ENCODE measurements around the gene RAD23A. TPM values are rescaled to one million over a fixed set of nuclear protein-coding genes. Genes with fewer than 3 reads are reported as not detected.
A peak's percentile ranks its signal among the peaks of the same experiment; 100 is the strongest.

The RAD23A gene
- total and polyA plus RNA-seq, 2 of the 4 experiments (the other 2 are of a cell fraction) = 54.3 to 67.8 TPM

- no peak overlapping the region for H2BK15ac ChIP-seq (ENCODE audit: low read depth, low read length)
- H3K4me1 ChIP-seq (ENCODE audit: control insufficient read depth, insufficient read depth, low read length) = peaks cover 4% of the 10 kb centered on the region
- BruUV-seq (replicated peaks) = no TSS peak
- no peaks in the 10 kb centered on the region for H3K9me3 ChIP-seq (ENCODE audit: control insufficient read depth, insufficient read depth, low read length)
- WGBS, 2 experiments (ENCODE audit: extremely low coverage in 2 of 2, insufficient read length in 1 of 2) = no CpG with 5 or more reads among the region's 14 CpGs
- no peak overlapping the region for H3K18ac ChIP-seq (ENCODE audit: low read depth, low read length)
- peak overlapping the region; percentile 54 for H4K91ac ChIP-seq (ENCODE audit: insufficient read depth, low read depth, low read length)
- peaks cover 13% of the 10 kb centered on the region; the same call in 1 of the 2 replicates for H3K9me1 ChIP-seq (ENCODE audit: insufficient read depth, low read length)
- no peak for DNase-seq
- H2AFZ ChIP-seq (replicated peaks; ENCODE audit: low read length, poor library complexity) = no peak overlapping the region
- H2AK5ac ChIP-seq (ENCODE audit: low read depth, low read length) = peak overlapping the region; percentile 87
- H2AK9ac ChIP-seq (replicated peaks; ENCODE audit: low read depth, low read length, poor library complexity) = peak overlapping the region; percentile 97
- ATAC-seq (ENCODE audit: low read depth) = no peak
- dilution Hi-C loops (cut with HindIII; ENCODE audit: low sequenced_read_pairs, unreplicated experiment) (no loop called here), in situ Hi-C loops (cut with MboI; ENCODE audit: low sequenced_read_pairs) (no loop called here), intact Hi-C loops (cut with micrococcal nuclease) (no loop called here)
- H3K14ac ChIP-seq (replicated peaks; ENCODE audit: low read depth, low read length) = peak overlapping the region; percentile 99
- H2BK20ac ChIP-seq (ENCODE audit: low read depth, low read length) = no peak overlapping the region
- H3K4me2 ChIP-seq (ENCODE audit: low read depth, low read length) = peak overlapping the region; percentile 98
- H3K56ac ChIP-seq (ENCODE audit: extremely low read depth, insufficient read depth, low read length) = peak overlapping the region; percentile 97; the same call in 1 of the 2 replicates
- no peak overlapping the region for H2BK120ac ChIP-seq (ENCODE audit: low read depth, low read length)
- ChIA-PET CTCF (interaction anchor here (0.7 kb wide), 1 partner anchor 19 kb away, joined by 4 read pairs; no protein-coding TSS in a partner anchor), POLR2A (ENCODE audit: unreplicated experiment) (interaction anchor here (0.7 to 0.9 kb wide), 3 partner anchors 9 to 179 kb away, joined by 4 to 9 read pairs (median 6); partner anchors contain the start of gene FARSA)
- H3K9ac ChIP-seq (ENCODE audit: low read depth, low read length) = peak overlapping the region; percentile 89
- H3K4ac ChIP-seq (ENCODE audit: low read depth, low read length) = peak overlapping the region; percentile 96
- H3K36me3 ChIP-seq (ENCODE audit: control insufficient read depth, insufficient read depth, low read length) = peaks cover 60% of the 10 kb centered on the region
- H4K8ac ChIP-seq (ENCODE audit: low read depth in 2 of 2, low read length in 2 of 2) = peak overlapping the region; percentile 83 to 91; a peak in 2 of 4 replicates
- no peak overlapping the region for H2BK5ac ChIP-seq (ENCODE audit: low read depth, low read length, poor library complexity, severe bottlenecking)
- H3K27me3 ChIP-seq (ENCODE audit: control insufficient read depth, insufficient read depth, low read length) = no peaks in the 10 kb centered on the region
- peak overlapping the region; percentile 60 for H3K4me3 ChIP-seq (ENCODE audit: insufficient read depth, low read depth, low read length)
- H3K79me1 ChIP-seq (ENCODE audit: low read depth in 1 of 2, low read length in 2 of 2) = peaks cover 27 to 68% of the 10 kb centered on the region in 2 experiments
- H3K23ac ChIP-seq (ENCODE audit: low read depth, low read length) = peak overlapping the region; percentile 94
- peak overlapping the region; percentile 2; the same call in 1 of the 2 replicates for H3K27ac ChIP-seq (ENCODE audit: insufficient read depth, low read length)
- peaks cover 43% of the 10 kb centered on the region for H4K20me1 ChIP-seq (ENCODE audit: insufficient read depth, low read length)
- no peak overlapping the region; the same call in 1 of the 2 replicates for H4K5ac ChIP-seq (ENCODE audit: low read depth, low read length)
- TF ChIP-seq MAFK (IDR thresholded peaks at IDR 0.05; ENCODE audit: low read depth, low read length) = no peak
- TF ChIP-seq ELK1 (IDR thresholded peaks at IDR 0.05; ENCODE audit: borderline replicate concordance, low read depth, low read length) = no peak
- no peak for TF ChIP-seq CTCF (conservative IDR thresholded peaks at IDR 0.05; ENCODE audit: low read depth, low read length)
- TF ChIP-seq RCOR1 (IDR thresholded peaks at IDR 0.05; ENCODE audit: insufficient replicate concordance, low read length) = no peak
- no peak for TF ChIP-seq USF2 (IDR thresholded peaks at IDR 0.05; ENCODE audit: low read depth, low read length)
- TF ChIP-seq MXI1 (IDR thresholded peaks at IDR 0.05; ENCODE audit: borderline replicate concordance, low read depth, low read length) = no peak
- TF ChIP-seq POLR2A (IDR thresholded peaks at IDR 0.05; ENCODE audit: low read depth, low read length) = no peak; the same call in 1 of the 2 replicates
- no peak for TF ChIP-seq MAZ (IDR thresholded peaks at IDR 0.05; ENCODE audit: borderline replicate concordance, low read depth, low read length)
- TF ChIP-seq BHLHE40 (IDR thresholded peaks at IDR 0.05; ENCODE audit: low read depth, low read length) = no peak
- TF ChIP-seq FOS (IDR thresholded peaks at IDR 0.05; ENCODE audit: low read depth, low read length) = no peak
- TF ChIP-seq RAD21 (IDR thresholded peaks at IDR 0.05; ENCODE audit: low read length) = no peak
- TF ChIP-seq CHD1 (IDR thresholded peaks at IDR 0.05; ENCODE audit: low read depth, low read length) = no peak
- no peak for TF ChIP-seq NFE2L2 (IDR thresholded peaks at IDR 0.05; ENCODE audit: low read depth, low read length)
- TF ChIP-seq RFX5 (IDR thresholded peaks at IDR 0.05; ENCODE audit: low read depth, low read length) = no peak
Observed at GRCh38 chr19:12946731-12947496, 1.3 kb downstream of the RAD23A start.

Data from IMR-90 (cell line).